ENCODE data around the gene FHIP1A.

DNA sequence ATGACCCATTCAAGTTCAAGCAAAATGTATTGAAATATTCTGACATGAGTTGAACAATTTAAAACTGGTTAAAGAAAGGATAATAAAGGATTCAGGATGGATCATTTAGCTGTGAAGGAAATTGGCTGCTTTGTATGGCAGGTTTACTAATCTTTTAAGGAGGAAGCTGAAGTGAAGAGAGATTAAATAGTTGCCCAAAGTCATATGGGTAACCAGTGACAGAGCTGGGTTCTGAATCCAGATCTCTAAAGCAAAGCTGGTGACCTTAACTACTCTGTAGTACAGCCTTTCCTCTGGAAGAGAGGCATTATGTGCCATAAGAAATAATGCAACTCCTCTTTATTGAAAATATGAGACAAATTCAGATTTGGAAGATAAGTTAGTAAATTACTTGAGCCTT, 22.8 kb downstream of the FHIP1A start:
- TF ChIP-seq ZNF121 (tag by site-specific recombination; IDR thresholded peaks at IDR 0.05) (no peak), ZNF423 (tag by site-specific recombination; IDR thresholded peaks at IDR 0.05) (no peak), CTCF (tag by site-specific recombination; IDR thresholded peaks at IDR 0.05) (no peak), KLF1 (tag by site-specific recombination; IDR thresholded peaks at IDR 0.05) (no peak), ZBTB21 (tag by site-specific recombination; IDR thresholded peaks at IDR 0.05) (no peak), ATF2 (tag by site-specific recombination; IDR thresholded peaks at IDR 0.05; ENCODE audit: low read depth) (no peak), YY1 (tag by site-specific recombination; IDR thresholded peaks at IDR 0.05) (no peak)
- TF ChIP-seq, protein P1, sequence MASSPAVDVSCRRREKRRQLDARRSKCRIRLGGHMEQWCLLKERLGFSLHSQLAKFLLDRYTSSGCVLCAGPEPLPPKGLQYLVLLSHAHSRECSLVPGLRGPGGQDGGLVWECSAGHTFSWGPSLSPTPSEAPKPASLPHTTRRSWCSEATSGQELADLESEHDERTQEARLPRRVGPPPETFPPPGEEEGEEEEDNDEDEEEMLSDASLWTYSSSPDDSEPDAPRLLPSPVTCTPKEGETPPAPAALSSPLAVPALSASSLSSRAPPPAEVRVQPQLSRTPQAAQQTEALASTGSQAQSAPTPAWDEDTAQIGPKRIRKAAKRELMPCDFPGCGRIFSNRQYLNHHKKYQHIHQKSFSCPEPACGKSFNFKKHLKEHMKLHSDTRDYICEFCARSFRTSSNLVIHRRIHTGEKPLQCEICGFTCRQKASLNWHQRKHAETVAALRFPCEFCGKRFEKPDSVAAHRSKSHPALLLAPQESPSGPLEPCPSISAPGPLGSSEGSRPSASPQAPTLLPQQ (tag by site-specific recombination; IDR thresholded peaks at IDR 0.05) = no peak
